Nephron progenitor cell (in vitro differentiated cells): ENCODE measurements around the gene TBL1X.

Source experiments
- DNase-seq: peaks from one replicate; pipeline ENCODE4 v3.0.0; 2021
- H3K27ac Mint-ChIP-seq: 2 replicates; pipeline ENCODE4 v1.8.0; 2021; ENCODE audit warnings: mild to moderate bottlenecking, moderate library complexity, mixed read lengths
- H3K27me3 Mint-ChIP-seq: 2 replicates; pipeline ENCODE4 v1.8.0; 2021; ENCODE audit warnings: mild to moderate bottlenecking, low read depth, mixed read lengths; ENCODE audit not compliant: poor library complexity
- H3K36me3 Mint-ChIP-seq: 2 replicates; pipeline ENCODE4 v1.8.0; 2021; ENCODE audit warnings: low read depth, mixed read lengths
- H3K4me1 Mint-ChIP-seq: 2 replicates; pipeline ENCODE4 v1.8.0; 2021; ENCODE audit warnings: mixed read lengths
- H3K4me3 Mint-ChIP-seq: 2 replicates; pipeline ENCODE4 v1.8.0; 2021; ENCODE audit warnings: mild to moderate bottlenecking, moderate library complexity, mixed read lengths
- H3K9me3 Mint-ChIP-seq: 2 replicates; pipeline ENCODE4 v1.8.0; 2021; ENCODE audit warnings: mild to moderate bottlenecking, moderate library complexity, mixed read lengths
- CTCF ChIP-seq: fragments of 200-600 bp; sonication (generic); IDR thresholded peaks from 2 replicates; pipeline ENCODE4 v1.5.0; 2021; ENCODE audit warnings: antibody characterized with exemption

TBL1X gene

GRCh38 chrX:9518889-9519288 lies 54.0 kb downstream of the TBL1X start:
- Mint-ChIP-seq H3K9me3 (peaks cover 51% of the 10 kb centered on the region), H3K36me3 (peaks cover 14% of the 10 kb centered on the region), H3K4me1 (peaks cover 80% of the 10 kb centered on the region), H3K27me3 (peaks cover 2% of the 10 kb centered on the region), H3K4me3 (no peak overlapping the region), H3K27ac (no peak overlapping the region)
- DNase-seq: no peak
- no peak for TF ChIP-seq CTCF

DNA sequence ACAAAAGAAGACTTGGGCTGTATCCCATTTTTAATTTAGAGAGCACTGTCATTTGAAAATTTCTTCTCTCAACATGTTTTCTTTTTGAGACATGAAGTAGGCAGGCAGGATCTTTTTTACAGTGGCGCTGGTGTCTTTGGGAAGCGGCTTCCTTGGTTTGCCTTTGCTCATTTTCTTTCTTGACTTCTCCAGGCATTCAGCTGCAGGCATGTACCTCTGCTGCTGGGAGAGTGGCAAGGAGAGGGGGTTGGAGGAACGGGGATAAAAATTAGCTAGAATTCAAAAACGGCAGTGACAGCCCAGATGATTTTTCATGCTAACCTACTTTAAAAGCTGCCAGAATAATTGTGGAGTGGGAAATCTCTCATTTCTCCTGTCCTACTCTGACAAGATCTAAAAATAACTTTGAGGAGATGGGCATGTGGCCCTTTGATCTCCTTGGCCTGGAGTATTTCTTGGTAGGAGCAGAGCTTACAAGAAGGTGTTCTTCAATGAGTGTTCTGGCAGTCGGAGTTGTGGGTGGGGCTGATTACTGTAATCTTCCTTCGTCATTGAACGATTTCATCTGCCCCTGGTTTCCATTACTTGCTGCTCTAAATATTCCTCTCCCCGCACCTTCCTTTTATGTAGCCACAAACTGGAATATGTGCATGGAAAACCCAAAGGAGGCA lies 54.8 kb downstream of the TBL1X start:
- Mint-ChIP-seq H3K4me3 (no peak overlapping the region), H3K4me1 (peaks cover 79% of the 10 kb centered on the region), H3K36me3 (peaks cover 14% of the 10 kb centered on the region), H3K9me3 (peaks cover 53% of the 10 kb centered on the region), H3K27ac (no peak overlapping the region), H3K27me3 (peaks cover 2% of the 10 kb centered on the region)
- TF ChIP-seq CTCF: no peak
- no peak for DNase-seq

DNA sequence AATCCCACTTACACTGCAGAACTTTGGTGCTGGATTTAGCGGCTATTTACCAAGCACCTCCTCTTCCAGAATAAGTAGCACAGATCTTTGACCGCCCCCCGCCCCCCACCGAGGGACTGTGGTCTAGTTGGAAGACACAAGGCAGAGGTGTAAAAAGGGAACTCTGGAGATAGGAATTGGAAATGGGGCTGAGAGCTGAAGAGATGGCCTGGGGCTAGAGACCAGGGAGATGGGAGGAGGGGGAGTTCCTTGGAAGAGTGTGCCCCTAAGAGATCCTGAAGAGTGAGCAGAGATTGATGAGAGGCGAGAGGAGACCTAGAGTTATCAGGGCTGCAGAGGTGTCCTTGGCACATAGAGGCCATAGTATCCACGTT lies 55.3 kb downstream of the TBL1X start:
- Mint-ChIP-seq H3K36me3 (peaks cover 10% of the 10 kb centered on the region), H3K27me3 (peaks cover 2% of the 10 kb centered on the region), H3K27ac (peak overlapping the region; percentile 57), H3K4me3 (no peak overlapping the region), H3K9me3 (peaks cover 55% of the 10 kb centered on the region), H3K4me1 (peaks cover 79% of the 10 kb centered on the region)
- no peak for DNase-seq
- TF ChIP-seq CTCF: no peak

DNA sequence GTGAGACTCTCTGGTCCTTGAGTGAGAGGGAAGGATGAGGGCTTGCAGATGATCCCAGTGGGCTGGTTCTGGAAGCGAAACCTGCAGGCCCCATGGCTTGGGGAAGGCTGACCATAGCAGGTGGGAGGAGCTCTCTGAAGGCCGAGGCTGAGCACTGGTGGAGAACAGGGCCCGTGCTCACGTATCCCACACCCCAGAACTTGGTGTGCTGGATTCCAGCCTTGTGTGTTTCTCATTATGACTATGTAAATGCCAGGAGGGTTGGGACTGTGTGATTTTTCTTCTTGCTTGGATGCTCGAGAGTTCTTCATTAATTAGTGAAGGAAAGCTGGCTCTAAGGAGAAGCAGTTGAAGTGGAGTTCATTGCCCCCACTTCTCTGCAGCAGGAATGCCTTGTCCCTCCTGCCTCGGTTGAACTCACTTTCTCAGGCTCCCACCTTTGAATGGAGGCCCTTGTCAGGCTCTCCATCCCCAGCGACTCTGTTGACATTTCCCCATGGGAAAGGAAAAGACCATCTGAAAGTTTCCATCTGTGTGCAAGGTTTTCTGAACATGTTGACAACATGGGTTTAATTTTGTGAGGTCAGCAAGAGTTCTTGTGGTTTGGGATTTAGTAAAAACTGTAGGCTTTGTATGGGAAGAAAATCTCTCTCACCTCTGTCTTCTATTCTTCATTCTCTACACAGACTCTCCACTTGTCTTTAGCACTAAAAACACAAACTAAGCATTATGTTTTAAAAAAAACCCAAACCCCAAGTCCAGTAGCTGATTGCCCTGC lies 57.7 kb downstream of the TBL1X start:
- Mint-ChIP-seq H3K4me3 (no peak overlapping the region), H3K9me3 (peaks cover 64% of the 10 kb centered on the region), H3K4me1 (peaks cover 79% of the 10 kb centered on the region), H3K36me3 (peaks cover 17% of the 10 kb centered on the region), H3K27ac (peak overlapping the region; percentile 63), H3K27me3 (peaks cover 2% of the 10 kb centered on the region)
- no peak for DNase-seq
- no peak for TF ChIP-seq CTCF

DNA sequence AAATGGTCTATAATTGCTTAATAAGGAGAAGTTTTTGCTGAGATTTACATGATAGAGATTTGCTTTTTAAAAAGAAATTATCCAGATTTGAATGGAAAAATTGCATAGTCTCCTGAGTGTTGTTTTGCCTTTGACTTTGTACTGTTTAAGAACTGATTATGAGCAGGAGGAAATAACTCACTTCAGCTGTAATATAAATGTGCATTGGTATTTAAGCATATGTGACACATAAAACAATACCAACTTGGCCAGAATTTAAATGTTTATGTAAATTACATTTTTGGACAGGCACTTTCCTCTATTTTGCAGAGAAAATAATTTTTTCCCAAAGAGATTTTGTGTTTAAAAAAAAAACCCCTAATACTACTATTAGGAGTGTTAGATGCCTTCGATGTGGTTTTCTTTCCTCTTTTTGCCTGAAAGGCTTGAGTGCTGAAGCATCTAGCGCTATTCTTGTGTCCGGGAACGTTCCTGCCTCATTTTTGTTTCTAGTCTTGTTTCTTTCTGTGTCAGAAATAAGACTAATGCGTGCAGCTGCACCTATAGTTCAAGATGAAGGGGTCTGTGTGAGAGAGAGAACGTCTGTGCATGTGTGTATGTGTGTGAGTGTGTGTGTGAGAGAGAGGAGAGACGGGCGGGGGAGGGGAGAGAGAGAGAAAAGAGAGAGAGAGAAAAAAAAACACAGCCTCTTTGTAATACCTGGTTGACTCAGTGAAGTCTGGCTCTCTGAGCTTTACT lies 60.8 kb downstream of the TBL1X start:
- H3K27ac Mint-ChIP-seq: peak overlapping the region; percentile 79
- peaks cover 2% of the 10 kb centered on the region for H3K27me3 Mint-ChIP-seq
- no peak for DNase-seq
- H3K9me3 Mint-ChIP-seq: peaks cover 64% of the 10 kb centered on the region
- peaks cover 72% of the 10 kb centered on the region for H3K4me1 Mint-ChIP-seq
- peak overlapping the region; percentile 15 for H3K4me3 Mint-ChIP-seq
- peaks cover 23% of the 10 kb centered on the region for H3K36me3 Mint-ChIP-seq
- no peak for TF ChIP-seq CTCF
